ENCODE results near the gene TAGLN2. TPM values are rescaled to one million over a fixed set of nuclear protein-coding genes. Genes with fewer than 3 reads are reported as not detected.

The TAGLN2 gene
- total and polyA plus RNA-seq, 10 of the 15 experiments (the other 5 are each of a cell fraction or from before 2014, with no cell fraction given): 155 to 611 (median 363) TPM

GRCh38 chr1:159896546-159896930 lies 28.8 kb downstream of the TAGLN2 start (continued):
- no peak for TF ChIP-seq NFYA (IDR thresholded peaks at IDR 0.05; ENCODE audit: borderline replicate concordance, low read depth, low read length)
- TF ChIP-seq CREB1 (IDR thresholded peaks at IDR 0.05; ENCODE audit: low read depth): no peak
- no peak for TF ChIP-seq ZNF622 (IDR thresholded peaks at IDR 0.05)
- TF ChIP-seq HCFC1 (IDR thresholded peaks at IDR 0.05; ENCODE audit: low read length): no peak
- TF ChIP-seq E2F4 (IDR thresholded peaks at IDR 0.05; ENCODE audit: low read depth, low read length): no peak
- no peak for TF ChIP-seq SMC3 (IDR thresholded peaks at IDR 0.05; ENCODE audit: borderline replicate concordance, low read length)
- TF ChIP-seq ZNF592 (IDR thresholded peaks at IDR 0.05): no peak
- no peak for TF ChIP-seq E2F8 (IDR thresholded peaks at IDR 0.05; ENCODE audit: low read depth, partially characterized antibody)
- no peak for TF ChIP-seq LARP7 (IDR thresholded peaks at IDR 0.05)

Measured in GM12878 (cell line).